ENCODE measurements around the gene CACNA1D.

CACNA1D gene

DNA sequence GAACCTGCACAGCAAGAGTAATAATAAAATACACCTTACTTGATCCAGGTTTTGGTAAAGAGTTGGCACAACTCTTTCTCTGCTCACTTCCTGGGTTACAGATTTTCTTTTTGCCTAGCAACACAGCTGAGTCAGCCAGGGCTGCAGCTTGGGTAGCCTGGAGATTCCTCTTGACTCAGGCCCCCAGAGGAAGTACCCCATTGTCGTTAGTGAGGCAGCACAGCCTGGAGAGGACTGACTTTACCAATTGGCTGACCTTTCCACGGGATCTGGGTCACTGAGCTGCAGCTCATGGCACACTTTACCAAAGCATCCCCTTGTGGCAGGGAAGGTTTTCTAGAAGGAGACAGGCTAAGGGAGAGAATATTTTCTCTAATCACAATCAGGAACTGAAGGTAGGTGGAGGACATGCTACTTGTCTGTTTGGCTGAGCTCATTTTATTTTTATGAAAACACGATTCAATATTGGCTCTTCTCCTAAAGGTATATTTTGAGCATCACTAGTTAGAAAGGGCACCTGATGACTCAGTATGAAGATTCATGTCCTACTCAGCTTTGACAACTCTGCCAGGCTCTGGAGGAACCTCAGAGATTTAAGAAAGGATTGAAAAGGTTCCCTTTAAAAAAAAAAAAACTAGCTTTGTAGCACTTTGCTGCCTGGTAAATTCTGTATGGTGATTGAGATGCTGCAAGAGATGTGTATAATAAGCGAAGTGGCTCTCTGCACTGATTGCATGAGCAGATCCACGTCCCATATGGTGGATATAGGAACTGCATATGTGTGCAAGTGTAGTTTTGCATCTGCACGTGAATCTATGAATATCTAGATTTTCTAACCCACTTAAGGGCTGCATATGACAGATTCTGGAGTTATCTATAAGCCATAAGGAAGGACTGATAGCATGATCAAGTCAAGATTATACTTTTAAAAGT, 227.0 kb downstream of the CACNA1D start:
- DNase-seq, result no peak

DNA sequence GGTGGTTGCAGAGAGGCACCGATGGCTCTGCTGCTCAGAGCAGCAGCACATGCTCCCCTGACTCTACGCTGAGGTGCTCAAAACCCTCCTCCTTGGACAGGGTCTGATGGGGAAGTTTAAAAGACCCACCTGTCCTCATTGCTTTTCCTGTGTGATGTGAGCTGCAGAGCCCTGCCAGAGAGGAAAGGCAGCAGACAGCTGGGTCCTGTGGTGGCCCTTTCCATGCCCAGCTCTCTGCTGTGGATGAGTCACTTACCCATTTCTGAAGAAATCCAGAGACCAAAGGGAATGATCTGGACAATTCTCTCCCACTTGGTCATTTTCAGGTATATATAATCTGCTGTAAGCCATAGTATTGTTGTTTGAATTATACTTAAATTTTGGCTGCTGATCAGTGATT, 230.2 kb downstream of the CACNA1D start:
- no peak for DNase-seq

DNA sequence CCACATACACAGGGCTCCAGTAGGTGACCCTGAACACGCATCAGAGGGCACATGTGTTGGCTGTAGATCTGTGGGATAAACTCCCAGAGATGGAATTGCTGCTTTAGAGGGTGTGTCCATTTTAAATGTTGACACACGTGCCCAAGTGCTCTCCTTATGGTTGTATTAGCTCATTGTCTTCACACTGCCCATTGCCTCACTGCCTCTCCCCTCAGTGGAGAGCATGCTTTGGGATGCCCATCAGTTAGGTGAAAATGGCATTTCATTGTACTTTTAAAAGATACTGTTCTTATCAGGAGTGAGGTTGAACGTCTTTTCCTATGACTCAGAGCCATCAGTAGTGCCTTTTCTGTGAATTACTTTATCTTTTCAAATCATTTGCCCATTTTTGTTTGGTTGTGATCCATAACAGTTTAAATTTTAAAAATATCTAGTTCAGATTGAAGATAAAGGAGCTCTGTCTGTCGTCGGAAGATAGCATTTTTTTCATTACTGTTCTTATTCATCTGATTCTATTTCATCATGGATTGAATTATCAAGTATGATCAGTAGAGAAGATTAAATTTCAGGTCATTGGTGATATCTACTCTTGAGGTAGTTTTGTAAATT, 231.1 kb downstream of the CACNA1D start:
- DNase-seq, result no peak

DNA sequence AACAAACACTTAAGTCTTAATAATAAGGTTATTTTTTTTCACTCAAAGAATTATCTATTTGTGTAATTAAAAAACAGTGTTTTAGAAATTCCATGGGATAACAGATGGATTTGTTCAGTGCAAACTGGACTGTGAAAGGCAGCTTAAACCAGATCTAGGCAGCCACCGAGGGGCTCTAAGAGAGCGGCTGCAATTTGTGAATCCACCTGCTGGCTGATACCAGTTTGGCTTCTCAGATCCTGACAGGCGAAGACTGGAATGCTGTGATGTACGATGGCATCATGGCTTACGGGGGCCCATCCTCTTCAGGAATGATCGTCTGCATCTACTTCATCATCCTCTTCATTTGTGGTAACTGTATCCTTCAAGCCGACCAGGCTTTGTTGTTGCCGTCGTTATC, 232.2 kb downstream of the CACNA1D start:
- no peak for DNase-seq

GRCh38 chr3:53728606-53729005, 234.2 kb downstream of the CACNA1D start:
- no peak for DNase-seq

- DNase-seq, result no peak
Observed at GRCh38 chr3:53729159-53729558, 234.7 kb downstream of the CACNA1D start.

DNA sequence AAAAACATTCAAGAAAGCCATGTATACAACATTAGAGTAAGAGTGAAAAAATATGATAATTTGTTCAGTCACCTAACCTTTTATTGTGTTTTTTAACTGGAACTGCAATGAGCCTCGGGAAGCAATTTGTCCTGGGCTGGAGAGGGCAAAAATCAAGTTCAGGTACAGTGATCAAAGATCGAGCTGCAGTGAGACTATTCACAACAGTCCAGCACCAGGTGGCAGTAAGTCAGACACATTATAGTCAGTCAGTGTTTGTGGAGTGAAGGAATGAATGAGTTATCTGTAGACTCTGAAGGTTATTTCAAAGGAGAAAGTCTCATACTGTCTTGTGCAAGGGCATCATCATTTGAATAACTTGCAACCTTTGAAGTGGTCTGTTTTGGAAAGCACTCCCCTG, 235.2 kb downstream of the CACNA1D start:
- DNase-seq, result no peak

GRCh38 chr3:53730576-53730975, 236.2 kb downstream of the CACNA1D start:
- DNase-seq, result no peak

- DNase-seq, result no peak
Observed at GRCh38 chr3:53731934-53732624, 237.7 kb downstream of the CACNA1D start.

DNA sequence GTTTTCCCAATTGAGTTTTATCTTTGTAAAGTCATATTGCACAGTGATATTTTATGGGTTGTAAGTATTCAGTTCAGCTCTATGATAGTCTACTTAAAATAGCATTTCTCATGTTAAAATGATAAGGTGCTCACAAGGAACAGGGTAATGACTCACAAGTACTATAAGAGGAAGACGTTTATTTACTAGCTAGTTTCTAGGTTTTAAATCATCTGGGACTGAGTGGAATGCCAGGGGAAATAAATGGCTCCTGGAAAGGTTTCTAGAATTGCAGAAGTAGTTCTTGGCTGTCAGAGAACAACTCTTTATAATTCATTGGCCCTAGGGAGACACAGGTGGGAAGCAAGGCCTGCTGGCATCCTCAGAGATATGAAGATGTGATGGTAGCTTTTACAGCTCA, 239.0 kb downstream of the CACNA1D start:
- no peak for DNase-seq

- DNase-seq, result no peak
Observed at GRCh38 chr3:53739966-53740365, 245.6 kb downstream of the CACNA1D start.

DNA sequence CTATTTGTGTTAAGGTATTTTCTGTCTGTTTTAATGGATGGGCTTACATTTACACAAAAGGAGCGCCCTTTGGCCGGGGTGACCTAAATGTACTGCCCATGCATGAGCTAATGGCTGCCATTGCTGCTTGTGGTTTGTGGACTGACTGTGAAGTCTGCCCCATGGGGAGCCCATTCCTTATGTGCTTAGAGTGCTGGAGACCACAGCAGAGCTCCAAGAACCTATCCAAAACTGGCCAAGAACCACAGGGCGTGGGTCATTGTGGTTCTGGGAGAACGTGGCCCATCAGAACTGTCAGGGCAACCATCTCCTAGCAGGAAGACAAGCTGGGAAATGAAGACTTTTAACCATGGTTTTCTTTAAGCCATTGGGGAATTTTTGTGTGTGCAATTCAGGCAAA, 246.5 kb downstream of the CACNA1D start:
- no peak for DNase-seq

DNA sequence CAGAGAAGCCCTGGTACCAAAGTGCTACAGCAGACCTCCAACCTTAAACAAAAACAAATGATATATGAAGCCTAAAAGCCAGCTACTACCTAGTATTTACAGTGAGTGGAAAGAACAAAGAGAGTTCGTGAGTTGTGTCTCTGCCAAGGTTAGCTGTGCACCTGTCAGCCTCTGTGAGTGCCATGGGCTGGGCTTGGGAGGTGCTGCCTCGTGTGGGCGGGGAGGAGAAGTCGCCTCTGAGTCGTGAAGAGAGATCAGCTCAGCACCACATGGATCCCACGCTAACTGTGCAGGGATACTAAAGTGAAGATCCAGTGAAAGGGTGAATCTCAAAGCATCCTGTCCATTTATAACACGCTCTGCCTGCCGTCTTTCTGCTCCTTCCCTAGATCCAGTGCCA, 249.9 kb downstream of the CACNA1D start:
- no peak for DNase-seq

DNA sequence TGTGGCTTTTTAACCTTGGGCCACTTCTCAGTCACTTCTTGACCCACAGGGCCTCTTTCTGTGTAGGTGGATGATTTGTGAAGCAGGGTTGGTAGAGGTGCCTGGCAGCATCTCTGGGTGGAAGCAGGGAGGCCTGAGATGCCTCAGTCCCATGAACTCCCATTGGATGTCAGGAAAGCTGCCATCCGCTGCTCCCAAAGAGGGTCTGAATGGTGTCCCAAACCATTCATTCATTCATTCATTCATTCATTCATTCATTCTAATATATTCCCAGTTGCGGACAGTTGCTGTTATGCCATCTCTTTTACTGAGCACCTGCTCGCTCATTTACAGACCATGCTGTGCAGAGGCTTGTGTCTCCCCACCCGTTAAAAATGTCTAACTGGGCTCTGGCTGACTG, 253.1 kb downstream of the CACNA1D start:
- DNase-seq, result no peak

DNA sequence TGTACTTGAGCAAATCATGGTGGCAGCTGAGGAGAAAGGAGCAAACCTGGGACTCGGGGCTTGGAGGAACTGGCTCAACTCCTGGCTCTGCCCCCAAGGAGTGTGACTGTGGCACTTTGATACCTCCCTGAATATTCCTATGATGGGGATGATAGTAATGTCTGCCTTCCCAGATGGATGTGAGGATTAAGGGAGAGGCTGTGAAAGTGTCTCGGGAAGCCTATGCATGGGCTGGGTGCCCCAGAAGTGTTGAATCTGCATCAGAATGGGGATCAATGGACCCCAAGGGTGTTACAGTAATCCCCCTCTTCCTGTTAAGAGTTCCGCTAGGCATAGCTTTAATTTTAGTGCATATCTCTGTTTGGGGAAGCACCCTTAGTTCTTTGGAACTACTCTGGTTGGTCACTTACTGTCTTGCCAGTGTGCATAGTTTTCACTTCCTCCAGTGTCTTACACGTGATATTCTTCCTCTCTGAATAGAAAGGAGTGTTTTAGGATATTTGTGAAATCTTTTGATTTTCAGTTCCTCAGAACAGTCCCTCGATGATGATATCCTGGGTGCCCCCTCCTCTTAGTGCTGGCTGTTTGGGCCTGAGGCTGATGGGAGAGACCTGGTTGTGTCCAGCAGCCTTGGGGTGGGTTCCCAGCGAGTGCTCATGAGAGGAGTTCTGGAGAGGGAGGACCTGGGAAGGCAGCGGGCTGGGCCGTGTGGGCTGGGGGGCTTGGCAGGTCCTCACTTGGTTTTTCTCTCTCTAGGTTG, 254.3 kb downstream of the CACNA1D start:
- DNase-seq, result no peak

GRCh38 chr3:53749448-53749847, 255.0 kb downstream of the CACNA1D start:
- DNase-seq, result no peak

- DNase-seq, result no peak
Observed at GRCh38 chr3:53750253-53751210, 256.1 kb downstream of the CACNA1D start.

DNA sequence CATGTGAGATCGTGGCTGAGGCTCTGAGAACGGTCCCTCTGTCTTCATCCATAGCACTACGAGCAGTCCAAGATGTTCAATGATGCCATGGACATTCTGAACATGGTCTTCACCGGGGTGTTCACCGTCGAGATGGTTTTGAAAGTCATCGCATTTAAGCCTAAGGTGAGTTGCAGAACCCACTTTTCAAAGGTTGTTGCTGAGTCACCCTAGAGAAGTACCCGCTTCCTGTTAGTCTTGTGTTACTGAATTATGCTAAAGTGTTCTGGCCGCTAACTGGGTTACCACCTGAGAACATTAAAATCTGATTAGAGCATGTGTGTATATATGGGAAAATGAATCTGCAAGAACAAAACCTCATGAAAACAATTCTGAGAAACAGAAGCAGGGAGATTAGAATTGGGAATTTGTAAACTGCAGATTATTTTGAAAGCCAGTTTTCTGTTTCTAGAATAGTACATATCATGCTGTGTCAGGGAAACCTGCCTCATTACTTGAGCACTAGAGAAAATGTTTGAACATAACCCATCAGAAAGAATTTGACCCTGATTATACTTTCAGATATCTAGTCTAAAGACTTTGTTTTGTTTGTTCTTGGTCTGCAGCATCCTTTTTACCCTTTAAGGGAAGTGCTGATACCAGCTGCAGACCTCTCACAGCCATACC, 259.2 kb downstream of the CACNA1D start:
- no peak for DNase-seq

DNA sequence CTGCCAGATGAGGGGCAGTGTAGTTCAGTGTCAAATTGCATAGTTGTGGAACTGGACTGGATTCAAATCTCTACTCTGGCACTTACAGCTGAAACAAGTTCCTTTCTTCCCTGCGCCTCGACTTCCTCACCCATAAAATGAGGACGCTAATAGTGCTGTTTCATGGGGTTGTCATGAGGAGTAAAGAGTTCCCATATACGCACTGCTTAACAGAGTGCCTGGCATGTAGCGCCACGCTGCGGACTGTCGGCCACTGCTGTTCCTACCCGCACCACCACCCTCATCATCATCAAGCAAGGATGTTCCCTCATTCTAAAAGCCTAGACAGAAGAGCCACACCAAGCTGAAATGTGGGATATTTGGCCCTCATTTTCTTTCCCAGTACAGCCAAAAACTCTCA, 259.9 kb downstream of the CACNA1D start:
- DNase-seq, result no peak

DNA sequence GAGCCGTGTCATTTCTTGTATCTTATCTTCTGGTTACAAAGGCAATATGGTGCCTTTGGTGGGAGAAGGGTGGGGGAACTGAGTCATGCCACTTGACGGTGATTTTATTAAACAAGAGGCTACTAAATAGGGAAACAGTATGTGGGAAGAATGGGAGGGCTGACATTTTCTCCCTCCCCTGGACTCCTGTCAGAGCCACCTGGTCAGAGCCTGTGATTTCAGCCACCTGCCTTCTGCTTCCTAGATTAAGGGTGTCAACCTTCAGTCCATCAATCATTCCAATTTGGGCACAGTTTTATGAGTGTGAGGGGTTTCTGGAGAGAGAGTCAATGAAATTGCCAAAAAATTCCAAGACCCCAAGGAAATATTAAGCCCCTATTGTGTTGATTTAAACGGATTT, 264.4 kb downstream of the CACNA1D start:
- no peak for DNase-seq

GRCh38 chr3:53763353-53763752, 268.9 kb downstream of the CACNA1D start:
- no peak for DNase-seq

Measured in OCI-M1 (cell line).